NCI-H187 treated with DMSO at 0.1 percent for 48 hours (cell line): ENCODE results near the gene LRRC74B.
"Not testable (repeated sequence)": the region's sequence is repeated elsewhere in the genome, so short reads cannot be mapped to it uniquely, and the experiment has no call there.

ENCODE experiments used
- DNase-seq: peaks from one replicate; lab custom pipeline; 2025; lab: John Stamatoyannopoulos, UW

The LRRC74B gene

GRCh38 chr22:21076912-21077625 lies 31.3 kb downstream of the LRRC74B start:
- DNase-seq, result no peak

GRCh38 chr22:21077884-21078508 lies 32.2 kb downstream of the LRRC74B start:
- no peak for DNase-seq

GRCh38 chr22:21078916-21079315 lies 33.2 kb downstream of the LRRC74B start:
- no peak for DNase-seq

GRCh38 chr22:21079493-21079892 lies 33.7 kb downstream of the LRRC74B start:
- no peak for DNase-seq

GRCh38 chr22:21080435-21081137 lies 34.8 kb downstream of the LRRC74B start:
- DNase-seq, result no peak

GRCh38 chr22:21082248-21082647 lies 36.5 kb downstream of the LRRC74B start:
- DNase-seq, result no peak

GRCh38 chr22:21087119-21087518 lies 41.4 kb downstream of the LRRC74B start:
- no peak for DNase-seq

- not testable (repeated sequence) for DNase-seq
These were observed 42.2 kb downstream of the LRRC74B start for GRCh38 chr22:21087926-21088325.

GRCh38 chr22:21091220-21091619 lies 45.5 kb downstream of the LRRC74B start:
- DNase-seq, result not testable (repeated sequence)

GRCh38 chr22:21092797-21093554 lies 47.2 kb downstream of the LRRC74B start:
- DNase-seq, result no peak

- DNase-seq, result not testable (repeated sequence)
These were observed 47.9 kb downstream of the LRRC74B start for GRCh38 chr22:21093555-21094137.

GRCh38 chr22:21094911-21095772 lies 49.4 kb downstream of the LRRC74B start:
- no peak for DNase-seq

- no peak for DNase-seq
These were observed 50.0 kb downstream of the LRRC74B start for GRCh38 chr22:21095773-21096107.

- not testable (repeated sequence) for DNase-seq
These were observed 51.1 kb downstream of the LRRC74B start for GRCh38 chr22:21096878-21097277.

GRCh38 chr22:21098099-21098671 lies 52.4 kb downstream of the LRRC74B start:
- DNase-seq, result no peak

GRCh38 chr22:21099578-21099977 lies 53.8 kb downstream of the LRRC74B start:
- DNase-seq, result no peak

GRCh38 chr22:21100149-21101032 lies 54.6 kb downstream of the LRRC74B start:
- no peak for DNase-seq

GRCh38 chr22:21101877-21102638 lies 56.3 kb downstream of the LRRC74B start:
- no peak for DNase-seq
